Rectal smooth muscle tissue (tissue), 1 donor: ENCODE results near the gene CIT.

Experiments used
- H3K27ac ChIP-seq: one replicate; pipeline ENCODE4 v1.7.0; 2013; ENCODE audit warnings: low read depth, low read length, inconsistent platforms
- H3K27me3 ChIP-seq: one replicate; pipeline ENCODE4 v1.7.0; 2013; ENCODE audit warnings: low read length; ENCODE audit not compliant: control insufficient read depth, insufficient read depth
- H3K36me3 ChIP-seq: one replicate; pipeline ENCODE4 v1.7.0; 2013; ENCODE audit warnings: low read length; ENCODE audit not compliant: control insufficient read depth, insufficient read depth
- H3K4me1 ChIP-seq: one replicate; pipeline ENCODE4 v1.7.0; 2013; ENCODE audit warnings: low read length; ENCODE audit not compliant: control insufficient read depth, insufficient read depth
- H3K4me3 ChIP-seq: one replicate; pipeline ENCODE4 v1.7.0; 2013; ENCODE audit warnings: low read length
- H3K9ac ChIP-seq: one replicate; pipeline ENCODE4 v1.7.0; 2013; ENCODE audit warnings: low read length

Gene CIT

DNA sequence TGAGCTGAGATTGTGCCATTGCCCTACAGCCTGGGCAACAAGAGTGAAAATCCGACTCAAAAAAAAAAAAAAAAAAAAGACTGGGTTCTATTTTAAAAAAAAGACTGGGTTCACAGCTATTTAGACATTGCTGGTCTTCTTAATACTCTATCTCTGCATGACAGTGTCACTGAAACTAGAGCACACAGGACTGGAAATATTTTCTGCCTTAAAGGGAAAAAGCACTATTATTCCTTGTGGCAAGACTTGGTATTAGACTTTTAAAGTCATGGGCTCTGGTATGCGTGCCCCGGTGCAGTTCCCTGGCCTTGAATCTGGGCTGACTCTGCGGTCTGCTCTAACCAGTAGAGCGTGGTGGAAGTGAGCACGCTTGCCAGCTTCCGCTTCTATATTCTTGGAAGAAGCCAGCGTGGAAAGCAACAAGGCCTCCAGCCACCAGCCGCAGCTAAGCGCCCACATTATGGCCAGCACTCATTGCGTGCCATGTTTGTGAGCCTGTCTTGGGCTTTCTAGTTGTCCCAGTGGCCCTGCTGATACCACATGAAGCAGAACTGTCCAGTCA is 177.8 kb downstream of the CIT start:
- H3K27ac ChIP-seq = no peak overlapping the region
- peaks cover 4% of the 10 kb centered on the region for H3K36me3 ChIP-seq
- no peaks in the 10 kb centered on the region for H3K27me3 ChIP-seq
- no peak overlapping the region for H3K4me3 ChIP-seq
- H3K9ac ChIP-seq = no peak overlapping the region
- no peaks in the 10 kb centered on the region for H3K4me1 ChIP-seq

DNA sequence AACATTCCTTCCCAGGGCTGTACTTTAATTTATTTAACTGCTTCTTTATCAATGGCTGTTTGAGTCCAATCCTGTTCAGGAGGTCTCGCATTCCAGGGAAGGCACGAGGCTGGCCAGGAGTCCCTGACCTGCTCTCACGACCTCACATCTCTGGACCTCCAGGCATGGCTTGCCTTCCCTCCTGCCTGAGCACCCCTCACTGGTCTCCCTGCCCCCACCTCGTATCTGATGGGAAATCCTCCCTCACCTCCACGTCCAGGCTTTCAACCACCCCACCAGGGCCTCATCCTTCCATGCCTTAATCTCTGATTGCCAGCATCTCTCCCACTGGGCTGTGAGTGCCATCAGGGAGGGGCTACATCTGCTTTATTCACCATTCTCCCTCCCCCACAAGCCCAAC is 180.2 kb downstream of the CIT start:
- H3K27ac ChIP-seq = no peak overlapping the region
- peaks cover 4% of the 10 kb centered on the region for H3K36me3 ChIP-seq
- no peaks in the 10 kb centered on the region for H3K4me1 ChIP-seq
- no peak overlapping the region for H3K9ac ChIP-seq
- no peak overlapping the region for H3K4me3 ChIP-seq
- no peaks in the 10 kb centered on the region for H3K27me3 ChIP-seq

DNA sequence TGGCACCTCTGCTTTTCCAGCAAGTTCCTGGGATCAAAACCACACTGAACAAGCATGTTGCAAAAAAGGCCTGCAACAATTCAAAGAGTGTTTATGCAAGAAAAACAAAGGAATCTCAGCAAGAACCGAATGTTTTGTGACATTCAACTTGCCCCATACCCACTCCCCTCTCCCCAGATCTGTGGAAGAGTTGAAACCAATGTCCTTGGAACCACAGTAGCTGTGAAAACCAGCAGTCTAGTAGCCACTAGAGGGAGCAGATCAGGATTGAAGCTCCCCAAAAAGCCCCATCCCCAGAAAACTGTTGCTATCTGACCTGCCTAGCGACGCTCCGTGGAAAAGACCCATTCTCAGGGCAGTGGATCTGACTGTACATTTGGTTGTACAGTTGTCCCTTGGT is 182.1 kb downstream of the CIT start:
- no peaks in the 10 kb centered on the region for H3K27me3 ChIP-seq
- H3K27ac ChIP-seq = no peak overlapping the region
- H3K36me3 ChIP-seq = no peaks in the 10 kb centered on the region
- no peak overlapping the region for H3K9ac ChIP-seq
- no peak overlapping the region for H3K4me3 ChIP-seq
- H3K4me1 ChIP-seq = no peaks in the 10 kb centered on the region

DNA sequence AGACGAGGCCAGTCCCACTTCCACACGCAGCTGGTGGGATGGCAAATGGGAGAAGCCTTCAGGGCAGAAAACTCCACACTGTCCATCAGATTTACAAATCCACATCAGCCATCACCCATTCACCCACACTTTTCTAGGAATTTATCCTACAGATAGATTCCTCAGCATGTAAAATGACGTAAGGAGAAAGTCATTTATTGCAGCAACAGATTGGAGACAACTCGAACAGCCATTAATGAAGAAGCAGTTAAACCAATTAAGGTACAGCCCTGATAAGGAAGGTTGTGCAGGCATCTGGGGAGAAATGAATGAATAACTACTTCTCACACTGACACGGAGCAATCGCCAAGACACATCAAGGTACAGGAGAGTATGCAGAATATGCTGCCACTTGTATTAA is 183.0 kb downstream of the CIT start:
- Histone ChIP-seq H3K9ac (no peak overlapping the region), H3K27ac (no peak overlapping the region), H3K27me3 (no peaks in the 10 kb centered on the region), H3K4me1 (no peaks in the 10 kb centered on the region), H3K4me3 (no peak overlapping the region), H3K36me3 (no peaks in the 10 kb centered on the region)

- no peak overlapping the region for H3K4me3 ChIP-seq
- H3K4me1 ChIP-seq = no peaks in the 10 kb centered on the region
- H3K36me3 ChIP-seq = no peaks in the 10 kb centered on the region
- H3K27ac ChIP-seq = no peak overlapping the region
- no peak overlapping the region for H3K9ac ChIP-seq
- no peaks in the 10 kb centered on the region for H3K27me3 ChIP-seq
Observed at GRCh38 chr12:119693511-119693910, 183.6 kb downstream of the CIT start.

GRCh38 chr12:119692997-119693396 is 184.1 kb downstream of the CIT start:
- Histone ChIP-seq H3K36me3 (no peaks in the 10 kb centered on the region), H3K4me3 (no peak overlapping the region), H3K4me1 (no peaks in the 10 kb centered on the region), H3K27ac (no peak overlapping the region), H3K9ac (no peak overlapping the region), H3K27me3 (no peaks in the 10 kb centered on the region)

- Histone ChIP-seq H3K9ac (no peak overlapping the region), H3K27me3 (no peaks in the 10 kb centered on the region), H3K4me3 (no peak overlapping the region), H3K4me1 (no peaks in the 10 kb centered on the region), H3K27ac (no peak overlapping the region), H3K36me3 (no peaks in the 10 kb centered on the region)
Observed at GRCh38 chr12:119692410-119692809, 184.7 kb downstream of the CIT start.

- Histone ChIP-seq H3K4me3 (no peak overlapping the region), H3K9ac (no peak overlapping the region), H3K27ac (no peak overlapping the region), H3K36me3 (no peaks in the 10 kb centered on the region), H3K27me3 (no peaks in the 10 kb centered on the region), H3K4me1 (no peaks in the 10 kb centered on the region)
Observed at GRCh38 chr12:119691202-119691810, 185.8 kb downstream of the CIT start.

DNA sequence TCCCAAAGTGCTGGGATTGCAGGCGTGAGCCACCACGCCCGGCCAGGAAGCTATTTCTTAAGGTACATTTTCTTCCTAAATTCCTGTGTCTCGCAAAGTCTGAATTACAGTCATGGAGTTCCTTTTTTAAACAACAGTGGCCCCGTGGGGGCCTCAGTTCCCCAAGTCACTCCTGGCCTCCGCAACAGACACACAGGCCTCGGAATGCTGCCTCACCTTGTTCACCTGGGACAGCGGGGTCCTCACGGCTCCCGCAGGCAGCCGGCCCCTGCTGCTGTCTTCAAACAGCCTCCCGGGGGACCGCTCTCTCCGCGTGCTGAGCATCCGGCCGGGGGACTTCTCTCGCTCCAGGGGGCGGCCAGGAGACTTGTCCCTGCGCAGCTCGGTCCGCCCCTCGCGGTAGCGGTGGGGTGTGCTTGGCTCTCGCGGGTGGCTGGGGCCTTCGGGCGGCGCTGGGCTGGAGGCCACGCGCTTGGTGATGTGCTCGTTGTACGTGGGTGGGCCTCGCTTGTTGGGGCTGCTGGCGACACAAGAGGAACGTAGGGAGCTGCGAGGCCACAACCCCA is 187.1 kb downstream of the CIT start:
- Histone ChIP-seq H3K4me3 (no peak overlapping the region), H3K9ac (no peak overlapping the region), H3K4me1 (no peaks in the 10 kb centered on the region), H3K27me3 (no peaks in the 10 kb centered on the region), H3K36me3 (no peaks in the 10 kb centered on the region), H3K27ac (no peak overlapping the region)

GRCh38 chr12:119687879-119688278 is 189.2 kb downstream of the CIT start:
- Histone ChIP-seq H3K9ac (no peak overlapping the region), H3K4me3 (no peak overlapping the region), H3K36me3 (no peaks in the 10 kb centered on the region), H3K27me3 (no peaks in the 10 kb centered on the region), H3K27ac (no peak overlapping the region), H3K4me1 (no peaks in the 10 kb centered on the region)

- Histone ChIP-seq H3K36me3 (no peaks in the 10 kb centered on the region), H3K9ac (no peak overlapping the region), H3K4me1 (no peaks in the 10 kb centered on the region), H3K27me3 (no peaks in the 10 kb centered on the region), H3K27ac (no peak overlapping the region), H3K4me3 (no peak overlapping the region)
Observed at GRCh38 chr12:119687406-119687805, 189.7 kb downstream of the CIT start.

GRCh38 chr12:119686776-119687175 is 190.3 kb downstream of the CIT start:
- no peak overlapping the region for H3K27ac ChIP-seq
- H3K27me3 ChIP-seq = no peaks in the 10 kb centered on the region
- no peak overlapping the region for H3K9ac ChIP-seq
- no peaks in the 10 kb centered on the region for H3K36me3 ChIP-seq
- H3K4me3 ChIP-seq = no peak overlapping the region
- H3K4me1 ChIP-seq = no peaks in the 10 kb centered on the region

GRCh38 chr12:119686355-119686754 is 190.8 kb downstream of the CIT start:
- Histone ChIP-seq H3K4me3 (no peak overlapping the region), H3K4me1 (no peaks in the 10 kb centered on the region), H3K36me3 (no peaks in the 10 kb centered on the region), H3K9ac (no peak overlapping the region), H3K27me3 (no peaks in the 10 kb centered on the region), H3K27ac (no peak overlapping the region)
